Left lung (tissue), 10 donors: ENCODE measurements around the gene MED25. TPM values are rescaled to one million over a fixed set of nuclear protein-coding genes. Genes with fewer than 3 reads are reported as not detected.

Experiments used
- ATAC-seq: fragments of 200-7000 bp; cut with Tn5 transposase; one replicate; pipeline ENCODE4 v1.9.1; 2020; ENCODE audit warnings: moderate library complexity
- DNase-seq, 4 donors: peaks; one replicate each; pipeline ENCODE4 v3.0.0-alpha.2; 2013 to 2020
- H3K27ac ChIP-seq, 2 donors: fragments of 200-600 bp; sonication (generic) in 1 of 2; one replicate each; pipeline versions ENCODE4 v1.5.0 to v1.8.0; 2020 to 2021
- H3K27me3 ChIP-seq, 2 donors: fragments of 200-600 bp; sonication (generic) in 1 of 2; one replicate each; pipeline versions ENCODE4 v1.5.0 to v1.8.0; 2020 to 2021
- H3K36me3 ChIP-seq, 2 donors: fragments of 200-600 bp; sonication (generic) in 1 of 2; one replicate each; pipeline versions ENCODE4 v1.5.0 to v1.8.0; 2020 to 2021
- H3K4me1 ChIP-seq, 2 donors: fragments of 200-600 bp; one replicate each; pipeline ENCODE4 v1.8.0; 2021
- H3K4me3 ChIP-seq, 2 donors: fragments of 200-600 bp; sonication (generic) in 1 of 2; one replicate each; pipeline versions ENCODE4 v1.5.0 to v1.8.0; 2020 to 2021; ENCODE audit warnings: mild to moderate bottlenecking in 1 of 2
- H3K9me3 ChIP-seq, 2 donors: fragments of 200-600 bp; sonication (generic) in 1 of 2; one replicate each; pipeline versions ENCODE4 v1.5.0 to v1.8.0; 2020 to 2021
- CTCF ChIP-seq, 2 donors: fragments of 200-600 bp; sonication (generic) in 1 of 2; IDR thresholded peaks; one replicate each; pipeline versions ENCODE4 v1.5.0 to v1.8.0; 2021; ENCODE audit warnings: antibody characterized with exemption in 2 of 2
- intact Hi-C, 2 donors: fragments of 100-400 bp; cut with DNase I; formaldehyde crosslinking; loops; one replicate each; pipeline versions ENCODE4 v1.11.2 to v1.14.2; 2022
- polyA plus RNA-seq, 6 donors: library from polyadenylated mRNA; unstranded; fragments of 120-200 nt; gene quantifications; one replicate each; pipeline ENCODE4 v1.2.1, GENCODE V29; 2013; ENCODE audit not compliant: insufficient read length in 6 of 6
- total RNA-seq, 2 donors: library from RNA; stranded (reverse); fragmentation: NEBNext Ultra II Directional; extraction: Animal tissue kit (Norgen Biotek cat#: 25700); gene quantifications; one replicate each; pipeline ENCODE4 v1.2.1, GENCODE V29; 2021
- donor health status: DM: no; HTN: yes; CAD: no.
- donor health status: DM: no; HTN: no; CAD: no.

The MED25 gene
- total and polyA plus RNA-seq, 8 donors: 52.1 to 67.4 (median 57.6) TPM

DNA sequence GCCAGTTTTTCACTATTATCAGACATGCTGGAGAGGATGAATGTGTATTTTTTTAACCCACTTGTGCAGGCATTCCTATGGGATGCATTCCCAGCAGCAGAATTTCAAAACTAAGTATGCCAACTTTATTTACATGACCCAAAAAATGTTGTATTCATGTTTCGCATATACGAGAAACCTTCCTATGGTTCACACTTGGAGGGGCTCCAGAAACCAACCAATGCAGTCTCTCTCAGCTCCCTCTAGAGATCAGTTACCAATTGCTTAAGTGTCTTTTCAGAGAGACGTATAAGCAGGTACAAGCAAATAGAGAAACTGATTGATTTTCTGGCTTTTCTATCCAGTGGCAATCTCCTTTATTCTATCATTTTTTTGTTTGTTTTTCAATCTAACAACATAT, 27.3 kb downstream of the MED25 start:
- TF ChIP-seq CTCF (IDR thresholded peaks at IDR 0.05): no peak
- H3K4me3 ChIP-seq: no peak overlapping the region
- H3K27me3 ChIP-seq: no peaks in the 10 kb centered on the region
- H3K36me3 ChIP-seq: no peaks in the 10 kb centered on the region
- no peak overlapping the region for H3K27ac ChIP-seq
- no peaks in the 10 kb centered on the region for H3K9me3 ChIP-seq
- intact Hi-C loops: no loop called here
- ATAC-seq: no peak
- H3K4me1 ChIP-seq: peaks cover 10 to 27% of the 10 kb centered on the region in 2 donors
- DNase-seq: no peak

DNA sequence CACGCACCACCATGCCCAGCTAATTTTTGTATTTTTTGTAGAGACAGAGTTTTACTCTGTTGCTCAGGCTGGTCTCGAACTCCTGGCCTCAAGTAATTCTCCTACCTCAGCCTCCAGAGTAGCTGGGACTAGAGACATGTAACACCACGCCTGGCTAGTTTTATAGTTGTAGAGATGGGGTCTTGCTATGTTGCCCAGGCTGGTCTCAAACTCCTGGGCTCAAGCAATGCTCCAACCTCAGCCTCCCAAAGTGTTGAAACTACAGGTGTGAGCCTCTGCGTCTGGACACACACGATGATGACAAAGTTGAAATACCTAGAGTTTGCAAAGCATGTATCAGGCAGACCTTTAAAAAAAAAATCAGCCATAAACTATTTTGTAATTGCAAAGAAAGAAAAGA, 28.3 kb downstream of the MED25 start:
- no peak for TF ChIP-seq CTCF (IDR thresholded peaks at IDR 0.05)
- Histone ChIP-seq H3K36me3 (no peaks in the 10 kb centered on the region), H3K27me3 (no peaks in the 10 kb centered on the region), H3K9me3 (no peaks in the 10 kb centered on the region), H3K4me1 (peaks cover 10 to 27% of the 10 kb centered on the region in 2 donors), H3K27ac (no peak overlapping the region), H3K4me3 (no peak overlapping the region)
- ATAC-seq (no peak), DNase-seq (no peak)
- intact Hi-C loops: no loop called here

DNA sequence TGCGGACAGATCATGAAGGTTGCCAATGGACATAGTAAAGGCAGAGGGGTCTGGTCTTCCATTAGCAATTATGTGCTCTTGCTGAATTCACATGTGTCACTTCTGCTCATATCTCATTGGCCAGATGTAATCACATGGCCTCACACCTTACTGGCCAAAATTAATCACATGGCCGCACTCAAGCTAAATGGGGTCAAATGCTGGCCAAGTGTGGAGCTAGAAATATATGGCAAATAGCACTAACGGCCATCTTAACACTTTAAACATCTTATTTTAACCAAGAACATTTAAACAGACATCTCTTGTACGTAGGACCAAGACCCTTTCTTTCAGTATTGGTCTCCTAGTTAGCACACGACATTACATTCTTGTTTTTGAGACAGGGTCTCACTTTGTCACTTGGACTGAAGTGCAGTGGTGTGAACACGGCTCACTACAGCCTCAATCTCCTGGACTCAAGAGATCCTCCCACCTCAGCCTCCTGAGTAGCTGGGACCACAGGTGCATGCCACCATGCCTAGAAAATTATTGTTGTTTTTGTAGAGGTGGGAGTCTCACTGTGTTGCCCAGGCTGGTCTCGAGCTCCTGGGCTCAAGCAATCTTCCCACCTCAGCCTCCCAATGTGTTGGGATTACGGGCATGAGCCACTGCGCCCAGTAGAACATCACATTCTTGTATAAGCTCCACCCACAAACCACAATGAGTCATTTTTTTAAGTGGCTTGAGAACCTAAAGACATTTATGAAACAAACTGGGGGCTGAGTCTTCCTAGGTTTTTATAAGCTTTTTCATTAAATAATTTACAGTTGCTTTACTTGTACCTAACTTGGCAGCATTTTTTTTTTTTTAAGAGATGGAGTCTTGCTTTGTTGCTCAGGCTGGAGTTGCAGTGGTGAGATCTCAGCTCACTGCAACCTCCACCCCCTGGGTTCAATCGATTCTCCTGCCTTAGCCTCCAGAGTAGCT, 29.9 kb downstream of the MED25 start:
- DNase-seq (peak in 1 of 4 donors; percentile 41), ATAC-seq (peak; percentile 5)
- TF ChIP-seq CTCF (IDR thresholded peaks at IDR 0.05): no peak
- Histone ChIP-seq H3K36me3 (no peaks in the 10 kb centered on the region), H3K4me1 (peaks cover 21 to 42% of the 10 kb centered on the region in 2 donors), H3K27ac (peak overlapping the region in 1 of 2 donors; percentile 67), H3K4me3 (no peak overlapping the region), H3K27me3 (peaks cover 0 to 9% of the 10 kb centered on the region in 2 donors), H3K9me3 (no peaks in the 10 kb centered on the region)
- intact Hi-C loops: no loop called here

DNA sequence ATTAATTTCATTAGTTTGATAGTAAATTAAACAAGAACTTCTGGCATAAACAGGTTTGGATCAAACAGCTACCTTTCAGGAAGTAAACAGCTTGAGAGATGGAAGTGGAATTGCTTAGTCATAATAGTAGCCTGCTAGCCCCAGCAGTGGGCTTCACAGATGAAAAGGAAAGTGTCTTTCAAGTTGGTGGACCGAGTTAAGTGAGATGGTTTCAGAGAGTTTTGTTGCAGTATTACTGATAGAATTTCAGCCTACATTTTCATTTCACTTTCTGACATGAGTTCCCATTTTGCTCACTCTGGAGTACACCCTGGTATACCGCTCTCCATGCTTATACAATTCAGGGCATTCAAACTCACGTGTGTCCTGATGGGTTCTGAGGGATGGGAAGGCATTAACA, 30.8 kb downstream of the MED25 start:
- intact Hi-C loops: no loop called here
- Histone ChIP-seq H3K4me3 (no peak overlapping the region), H3K27ac (peak overlapping the region in 1 of 2 donors; percentile 67), H3K4me1 (peaks cover 22 to 50% of the 10 kb centered on the region in 2 donors), H3K9me3 (no peaks in the 10 kb centered on the region), H3K27me3 (peaks cover 0 to 9% of the 10 kb centered on the region in 2 donors), H3K36me3 (no peaks in the 10 kb centered on the region)
- TF ChIP-seq CTCF (IDR thresholded peaks at IDR 0.05): no peak
- DNase-seq (no peak), ATAC-seq (no peak)

DNA sequence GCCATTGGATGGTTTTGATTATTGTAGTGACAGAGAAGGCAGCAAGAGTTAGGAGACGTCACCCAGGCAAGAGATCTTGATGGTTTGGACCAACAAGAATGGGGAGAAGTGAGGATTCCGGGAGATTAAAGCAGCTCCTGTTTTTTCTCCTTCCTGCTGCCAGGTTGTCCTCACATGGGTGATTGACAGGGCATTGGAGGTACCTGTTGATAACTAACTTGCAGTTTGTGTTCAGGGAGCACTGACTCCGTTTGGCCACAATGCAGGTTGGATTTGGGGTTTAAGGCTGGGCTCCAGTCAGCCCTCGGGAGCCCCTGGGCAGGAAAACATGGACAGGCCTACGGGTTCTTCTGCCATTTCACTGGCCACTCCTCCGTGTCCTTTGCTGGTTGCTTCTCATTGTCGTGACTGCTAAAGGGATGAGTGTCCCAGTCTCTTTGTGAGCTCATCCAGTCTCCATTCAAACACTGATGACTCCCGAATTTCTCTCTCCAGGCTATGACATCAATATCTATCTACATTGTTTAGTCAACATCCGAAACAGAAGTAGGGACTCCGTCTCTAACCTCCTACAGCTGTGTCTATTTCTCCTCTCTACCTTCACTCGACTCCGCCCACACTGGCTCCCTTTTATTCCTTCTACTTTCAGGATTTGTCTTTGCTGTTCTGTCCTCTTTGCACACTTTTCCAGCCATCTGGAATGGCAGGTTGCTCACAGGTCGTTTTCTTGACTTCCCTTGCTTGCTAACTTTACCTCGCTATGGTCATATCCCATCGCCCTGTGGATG, 31.5 kb downstream of the MED25 start:
- intact Hi-C loops: no loop called here
- Histone ChIP-seq H3K4me1 (peaks cover 22 to 50% of the 10 kb centered on the region in 2 donors), H3K27ac (no peak overlapping the region), H3K36me3 (peaks cover 0 to 6% of the 10 kb centered on the region in 2 donors), H3K4me3 (peak overlapping the region; percentile 71 to 83), H3K27me3 (peaks cover 0 to 9% of the 10 kb centered on the region in 2 donors), H3K9me3 (no peaks in the 10 kb centered on the region)
- DNase-seq (no peak), ATAC-seq (no peak)
- no peak for TF ChIP-seq CTCF (IDR thresholded peaks at IDR 0.05)
